AG09319 (cell line): Measurements from ENCODE around the gene TMEM101.

ENCODE experiments used
- DNase-seq: peaks from one replicate; pipeline ENCODE4 v3.0.0-alpha.2; 2010; ENCODE audit warnings: low read depth; ENCODE audit errors: extremely low read depth
- TF ChIP-seq, protein P1 (sequence below): IDR thresholded peaks from 2 replicates; pipeline ENCODE4 v1.5.1; 2011; ENCODE audit warnings: low read depth, mild to moderate bottlenecking, inconsistent platforms, low read length, moderate library complexity

Gene TMEM101

DNA sequence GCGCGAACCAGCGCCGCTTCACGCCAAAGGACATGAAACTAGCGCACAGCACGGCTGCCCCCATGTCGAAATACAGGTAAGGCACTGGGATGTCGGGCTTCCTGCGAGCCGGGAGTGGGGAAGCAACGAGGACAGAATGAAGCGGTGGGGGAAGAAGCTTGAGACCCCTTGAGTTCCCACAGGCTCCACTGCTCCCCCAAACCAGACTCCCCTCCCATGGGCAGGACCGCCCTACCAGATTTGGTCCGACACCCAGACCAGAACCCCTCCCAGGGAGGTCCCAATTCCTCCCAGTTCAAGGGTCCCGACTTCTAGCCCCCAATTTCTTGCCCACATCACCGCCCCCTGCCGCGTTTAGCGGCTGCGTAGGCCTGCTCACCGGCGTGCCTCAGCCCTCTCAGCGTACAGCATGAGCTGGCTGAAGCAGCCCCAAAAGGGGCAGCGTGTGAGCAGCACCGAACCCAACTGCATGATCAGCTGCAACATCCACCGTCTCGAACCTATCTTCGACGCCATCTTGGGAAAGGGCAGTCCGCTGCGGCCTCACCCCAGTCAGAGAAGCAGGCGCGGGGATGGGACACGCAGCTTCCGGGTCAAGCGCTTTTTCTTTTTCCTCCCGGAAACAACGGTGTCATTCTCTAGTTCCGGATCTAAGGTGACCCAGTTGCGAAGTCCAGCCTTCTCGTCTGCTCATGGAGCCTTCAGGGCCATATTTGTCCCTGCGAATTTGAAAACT is at the start of gene TMEM101:
TMEM101 (minus strand) TSS at position 527 of the 736 bp plus-strand sequence; CDS start at position 516, 11 bp downstream.
- TF ChIP-seq, protein P1, sequence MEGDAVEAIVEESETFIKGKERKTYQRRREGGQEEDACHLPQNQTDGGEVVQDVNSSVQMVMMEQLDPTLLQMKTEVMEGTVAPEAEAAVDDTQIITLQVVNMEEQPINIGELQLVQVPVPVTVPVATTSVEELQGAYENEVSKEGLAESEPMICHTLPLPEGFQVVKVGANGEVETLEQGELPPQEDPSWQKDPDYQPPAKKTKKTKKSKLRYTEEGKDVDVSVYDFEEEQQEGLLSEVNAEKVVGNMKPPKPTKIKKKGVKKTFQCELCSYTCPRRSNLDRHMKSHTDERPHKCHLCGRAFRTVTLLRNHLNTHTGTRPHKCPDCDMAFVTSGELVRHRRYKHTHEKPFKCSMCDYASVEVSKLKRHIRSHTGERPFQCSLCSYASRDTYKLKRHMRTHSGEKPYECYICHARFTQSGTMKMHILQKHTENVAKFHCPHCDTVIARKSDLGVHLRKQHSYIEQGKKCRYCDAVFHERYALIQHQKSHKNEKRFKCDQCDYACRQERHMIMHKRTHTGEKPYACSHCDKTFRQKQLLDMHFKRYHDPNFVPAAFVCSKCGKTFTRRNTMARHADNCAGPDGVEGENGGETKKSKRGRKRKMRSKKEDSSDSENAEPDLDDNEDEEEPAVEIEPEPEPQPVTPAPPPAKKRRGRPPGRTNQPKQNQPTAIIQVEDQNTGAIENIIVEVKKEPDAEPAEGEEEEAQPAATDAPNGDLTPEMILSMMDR = no peak
- DNase-seq = peak; percentile 86

DNA sequence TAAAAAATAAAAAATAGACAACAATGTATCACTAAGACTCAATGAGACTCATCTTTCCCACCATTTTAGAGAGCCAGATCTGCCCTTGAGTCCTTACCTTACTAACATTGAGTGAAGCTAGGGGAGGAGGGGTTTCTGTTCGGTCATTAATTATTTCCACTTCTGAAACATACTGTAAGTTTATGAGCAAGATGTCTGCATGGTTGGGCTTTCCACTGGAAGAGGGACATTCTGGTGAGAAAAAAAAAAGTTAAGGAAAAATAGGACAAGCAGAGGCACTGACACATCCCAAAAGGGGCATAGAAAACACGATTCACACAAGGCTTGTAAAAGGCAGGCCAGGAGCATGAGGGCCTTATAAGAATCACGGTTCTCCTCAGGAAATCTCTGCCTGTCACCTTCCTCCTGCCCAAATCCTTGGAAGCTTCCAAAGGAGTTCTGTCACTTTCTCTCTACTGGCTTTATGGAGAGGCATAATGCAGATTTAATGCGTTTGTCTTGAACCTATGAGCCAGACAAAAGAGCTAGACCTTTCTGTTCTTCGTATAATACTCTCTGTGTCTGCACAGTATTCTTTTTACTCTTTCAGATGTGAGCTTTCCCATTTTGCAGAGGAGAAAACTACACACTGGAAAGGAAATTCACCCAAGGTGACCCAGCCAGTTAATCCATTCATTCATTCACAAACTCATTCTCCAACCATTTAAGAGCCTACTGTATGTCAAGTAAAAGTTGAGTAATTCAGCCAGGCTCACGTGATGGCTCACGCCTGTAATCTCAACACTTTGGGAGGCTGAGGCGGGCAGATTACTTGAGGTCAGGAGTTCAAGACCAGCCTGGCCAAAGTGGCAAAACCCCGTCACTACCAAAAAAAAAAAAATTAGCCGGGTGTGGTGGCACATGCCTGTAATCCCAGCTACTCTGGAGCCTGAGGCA is 49.2 kb upstream of the TMEM101 start:
- DNase-seq = no peak
- TF ChIP-seq, protein P1 = no peak

DNA sequence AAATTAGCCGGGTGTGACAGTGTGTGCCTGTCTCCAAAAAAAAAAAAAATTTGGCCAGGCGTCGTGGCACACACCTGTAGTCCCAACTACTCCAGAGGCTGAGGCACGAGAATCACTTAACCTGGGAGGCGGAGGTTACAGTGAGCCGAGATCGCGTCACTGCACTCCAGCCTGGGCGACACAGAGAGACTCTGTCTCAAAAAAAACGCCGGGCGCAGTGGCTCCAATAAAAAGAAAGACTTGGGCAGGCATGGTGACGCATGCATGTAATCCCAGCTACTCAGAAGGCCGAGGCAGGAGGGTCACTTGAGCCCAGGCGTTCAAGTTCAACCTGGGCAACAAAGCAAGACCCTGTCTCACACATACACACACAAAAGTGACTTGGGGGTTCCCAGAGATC is 48.1 kb upstream of the TMEM101 start:
- DNase-seq = no peak
- TF ChIP-seq, protein P1 = no peak

DNA sequence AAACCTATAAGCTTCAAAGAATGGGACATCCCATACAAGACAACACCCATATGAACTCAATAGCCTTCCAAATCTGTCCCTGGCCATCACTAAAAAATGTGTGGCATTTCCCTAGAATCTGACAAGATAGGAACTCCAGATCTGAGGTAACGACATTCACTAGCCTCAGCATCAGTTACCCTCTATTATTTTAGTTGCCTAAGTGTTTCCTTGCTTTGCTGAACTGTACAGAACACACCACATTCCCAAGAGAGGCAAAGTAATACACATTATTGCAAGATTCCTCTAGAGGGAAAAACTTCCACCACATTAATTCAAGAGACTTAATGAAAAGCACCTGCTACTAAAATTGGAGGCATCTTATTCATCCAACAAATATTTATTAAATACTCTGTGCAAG is 46.7 kb upstream of the TMEM101 start:
- TF ChIP-seq, protein P1 = no peak
- no peak for DNase-seq

DNA sequence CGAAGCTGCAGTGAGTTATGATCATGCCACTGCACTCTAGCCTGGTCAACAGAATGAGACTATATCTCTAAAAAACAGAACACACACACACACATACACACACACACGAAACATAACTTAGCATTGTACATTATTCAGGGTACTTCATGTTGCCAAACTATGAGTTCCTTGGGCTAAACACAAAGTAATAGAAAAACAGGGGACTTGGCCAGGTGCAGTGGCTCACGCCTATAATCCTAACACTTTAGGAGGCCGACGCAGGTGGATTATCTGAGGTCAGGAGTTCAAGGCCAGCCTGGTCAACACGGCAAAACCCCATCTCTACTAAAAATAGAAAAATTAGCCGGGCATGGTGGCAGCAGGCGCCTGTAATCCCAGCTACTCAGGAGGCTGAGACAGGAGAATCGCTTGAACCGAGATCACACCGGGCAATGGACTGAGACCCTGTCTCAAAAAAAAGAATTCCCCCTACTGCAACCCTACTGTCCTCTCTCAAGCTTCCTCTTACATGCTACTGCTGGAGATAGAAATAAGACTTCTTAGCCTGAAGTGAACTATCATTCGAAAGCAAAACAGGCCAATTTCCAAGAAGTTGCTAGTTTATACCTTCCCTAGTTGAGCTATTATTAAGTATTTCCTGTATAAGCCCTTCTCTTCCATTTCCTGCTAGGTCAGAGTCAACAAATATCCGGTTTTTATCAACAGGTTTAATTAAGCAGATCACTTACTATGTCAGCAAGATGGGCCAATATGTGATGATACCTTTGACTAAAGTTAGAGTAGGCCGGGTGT is 44.5 kb upstream of the TMEM101 start:
- TF ChIP-seq, protein P1 = no peak
- no peak for DNase-seq

DNA sequence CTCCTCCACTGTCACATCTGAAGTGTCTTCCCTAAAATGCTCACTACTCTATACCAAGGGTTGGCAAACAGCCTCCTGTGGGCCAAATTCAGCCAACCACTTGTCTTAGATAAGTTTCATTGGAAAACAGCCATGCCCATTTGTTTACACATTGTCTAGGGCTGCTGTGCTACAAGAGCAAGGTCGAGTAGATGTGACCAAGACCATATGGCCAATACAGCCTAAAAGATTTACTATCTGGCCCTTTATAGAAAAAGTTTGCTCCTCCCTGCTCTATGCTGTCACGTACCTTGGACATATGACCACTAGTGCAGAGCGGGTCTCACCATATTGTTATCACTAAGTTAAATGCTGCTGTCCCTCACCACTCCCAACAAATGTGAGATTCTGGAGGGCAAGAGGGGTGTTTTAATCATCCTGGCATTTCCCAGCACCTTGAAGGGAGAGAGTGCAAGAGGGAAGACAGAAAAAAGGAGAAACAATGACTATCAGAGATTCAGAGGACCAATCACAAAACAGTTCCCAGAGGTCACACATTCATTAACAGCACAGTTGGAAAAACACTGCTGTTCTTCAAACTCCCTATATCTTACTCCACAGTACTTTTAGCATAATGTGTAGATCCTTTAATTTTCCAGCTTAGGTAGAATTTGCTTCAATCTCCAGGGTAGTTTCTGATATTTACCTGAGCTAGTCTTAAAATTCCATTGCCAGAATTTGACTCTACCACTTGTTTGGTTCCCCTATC is 38.5 kb upstream of the TMEM101 start:
- DNase-seq = no peak
- TF ChIP-seq, protein P1 = no peak
